ENCODE results near the gene MTRF1L. TPM values are rescaled to one million over a fixed set of nuclear protein-coding genes. Genes with fewer than 3 reads are reported as not detected.
A peak's percentile ranks its signal among the peaks of the same experiment; 100 is the strongest.
"Not testable (repeated sequence)": the region's sequence is repeated elsewhere in the genome, so short reads cannot be mapped to it uniquely, and the experiment has no call there.

Gene MTRF1L
- total RNA-seq, 1 experiment from 2014 or later = 19.1 TPM

GRCh38 chr6:152975204-152975915, 27.1 kb downstream of the MTRF1L start:
- Histone ChIP-seq H3K79me2 (ENCODE audit: low read length) (peaks cover 73% of the 10 kb centered on the region), H3K27me3 (ENCODE audit: low read length) (no peaks in the 10 kb centered on the region), H3F3A (ENCODE audit: low read length, unreplicated experiment) (no peaks in the 10 kb centered on the region), H3K9ac (ENCODE audit: low read length) (no peak overlapping the region), H3K36me3 (ENCODE audit: low read depth, low read length) (peaks cover 66% of the 10 kb centered on the region), H3K4me2 (ENCODE audit: low read length) (no peak overlapping the region; the same call in 1 of the 2 replicates), H2AFZ (ENCODE audit: low read length) (no peak overlapping the region), H3K9me2 (replicated peaks; ENCODE audit: low read length) (no peaks in the 10 kb centered on the region), H3K4me3 (ENCODE audit: low read length) (no peak overlapping the region), H3K27ac (ENCODE audit: low read length) (no peak overlapping the region), H4K20me1 (ENCODE audit: low read length) (peaks cover 52% of the 10 kb centered on the region), H3K4me1 (ENCODE audit: insufficient read depth, low read length) (peaks cover 15% of the 10 kb centered on the region), H3K9me3 (ENCODE audit: low read length) (no peaks in the 10 kb centered on the region)
- TF ChIP-seq EZH2 (IDR thresholded peaks at IDR 0.05; ENCODE audit: low read length, unreplicated experiment) (no peak), CTCF (conservative IDR thresholded peaks at IDR 0.05; ENCODE audit: low read depth, low read length) (no peak), EZH2phosphoT487 (IDR thresholded peaks at IDR 0.05; ENCODE audit: borderline replicate concordance, low read length) (no peak)
- POLR2A ChIA-PET (ENCODE audit: unreplicated experiment) = no interaction called here
- ATAC-seq = no peak
- CTCF ChIA-PET = no interaction called here
- intact Hi-C loops (cut with micrococcal nuclease) = no loop called here
- no peak for DNase-seq
- BruUV-seq (replicated peaks) = no TSS peak

- ChIA-PET CTCF (no interaction called here), POLR2A (ENCODE audit: unreplicated experiment) (no interaction called here)
- H3K9ac ChIP-seq (ENCODE audit: low read length) = no peak overlapping the region
- intact Hi-C loops (cut with micrococcal nuclease) = no loop called here
- H3K36me3 ChIP-seq (ENCODE audit: low read depth, low read length) = peaks cover 66% of the 10 kb centered on the region
- H3K4me2 ChIP-seq (ENCODE audit: low read length) = peak overlapping the region; percentile 2; the same call in 1 of the 2 replicates
- no peaks in the 10 kb centered on the region for H3F3A ChIP-seq (ENCODE audit: low read length, unreplicated experiment)
- no peaks in the 10 kb centered on the region for H3K9me3 ChIP-seq (ENCODE audit: low read length)
- no peak overlapping the region for H3K4me3 ChIP-seq (ENCODE audit: low read length)
- DNase-seq = no peak
- BruUV-seq (replicated peaks) = no TSS peak
- ATAC-seq = no peak
- H3K79me2 ChIP-seq (ENCODE audit: low read length) = peaks cover 58% of the 10 kb centered on the region
- TF ChIP-seq EZH2phosphoT487 (IDR thresholded peaks at IDR 0.05; ENCODE audit: borderline replicate concordance, low read length) = no peak
- no peak for TF ChIP-seq EZH2 (IDR thresholded peaks at IDR 0.05; ENCODE audit: low read length, unreplicated experiment)
- no peak for TF ChIP-seq CTCF (conservative IDR thresholded peaks at IDR 0.05; ENCODE audit: low read depth, low read length)
- H3K27me3 ChIP-seq (ENCODE audit: low read length) = no peaks in the 10 kb centered on the region
- H4K20me1 ChIP-seq (ENCODE audit: low read length) = peaks cover 42% of the 10 kb centered on the region
- 0 out of 2 replicates have a peak, but pooled peaks cover under 1% of the 10 kb centered on the region for H3K4me1 ChIP-seq (ENCODE audit: insufficient read depth, low read length)
- H2AFZ ChIP-seq (ENCODE audit: low read length) = no peak overlapping the region
- H3K9me2 ChIP-seq (replicated peaks; ENCODE audit: low read length) = no peaks in the 10 kb centered on the region
- H3K27ac ChIP-seq (ENCODE audit: low read length) = no peak overlapping the region
Measured at GRCh38 chr6:152973916-152974315, 28.6 kb downstream of the MTRF1L start.

- no peak overlapping the region for H3K9ac ChIP-seq (ENCODE audit: low read length)
- H3K27me3 ChIP-seq (ENCODE audit: low read length) = no peaks in the 10 kb centered on the region
- intact Hi-C loops (cut with micrococcal nuclease) = no loop called here
- no peaks in the 10 kb centered on the region for H3F3A ChIP-seq (ENCODE audit: low read length, unreplicated experiment)
- POLR2A ChIA-PET (ENCODE audit: unreplicated experiment) = no interaction called here
- no peaks in the 10 kb centered on the region for H3K9me3 ChIP-seq (ENCODE audit: low read length)
- no peak for DNase-seq
- no peak for TF ChIP-seq EZH2phosphoT487 (IDR thresholded peaks at IDR 0.05; ENCODE audit: borderline replicate concordance, low read length)
- no peak for TF ChIP-seq CTCF (conservative IDR thresholded peaks at IDR 0.05; ENCODE audit: low read depth, low read length)
- TF ChIP-seq EZH2 (IDR thresholded peaks at IDR 0.05; ENCODE audit: low read length, unreplicated experiment) = no peak
- no TSS peak for BruUV-seq (replicated peaks)
- CTCF ChIA-PET = no interaction called here
- H3K79me2 ChIP-seq (ENCODE audit: low read length) = peaks cover 18% of the 10 kb centered on the region
- no peak overlapping the region for H3K4me3 ChIP-seq (ENCODE audit: low read length)
- H2AFZ ChIP-seq (ENCODE audit: low read length) = no peak overlapping the region
- peaks cover 17% of the 10 kb centered on the region; the same call in 1 of the 2 replicates for H4K20me1 ChIP-seq (ENCODE audit: low read length)
- peaks cover 36% of the 10 kb centered on the region for H3K36me3 ChIP-seq (ENCODE audit: low read depth, low read length)
- H3K9me2 ChIP-seq (replicated peaks; ENCODE audit: low read length) = no peaks in the 10 kb centered on the region
- ATAC-seq = no peak
- no peaks in the 10 kb centered on the region for H3K4me1 ChIP-seq (ENCODE audit: insufficient read depth, low read length)
- H3K27ac ChIP-seq (ENCODE audit: low read length) = no peak overlapping the region
- no peak overlapping the region for H3K4me2 ChIP-seq (ENCODE audit: low read length)
Measured at GRCh38 chr6:152969688-152970418, 32.7 kb downstream of the MTRF1L start.

GRCh38 chr6:152966168-152966894, 36.2 kb downstream of the MTRF1L start:
- H2AFZ ChIP-seq (ENCODE audit: low read length); H4K20me1 ChIP-seq (ENCODE audit: low read length); H3K27ac ChIP-seq (ENCODE audit: low read length); H3K9me2 ChIP-seq (replicated peaks; ENCODE audit: low read length); H3K9ac ChIP-seq (ENCODE audit: low read length); H3K4me1 ChIP-seq (ENCODE audit: insufficient read depth, low read length); H3K9me3 ChIP-seq (ENCODE audit: low read length); POLR2A ChIA-PET (ENCODE audit: unreplicated experiment); BruUV-seq (replicated peaks); H3K4me3 ChIP-seq (ENCODE audit: low read length); H3K79me2 ChIP-seq (ENCODE audit: low read length); H3F3A ChIP-seq (ENCODE audit: low read length, unreplicated experiment); H3K36me3 ChIP-seq (ENCODE audit: low read depth, low read length); intact Hi-C loops (cut with micrococcal nuclease); H3K27me3 ChIP-seq (ENCODE audit: low read length); DNase-seq; H3K4me2 ChIP-seq (ENCODE audit: low read length); CTCF ChIA-PET; ATAC-seq: not testable (repeated sequence)

Data from PC-3 (cell line).